ENCODE data around the gene DDX47. TPM values are rescaled to one million over a fixed set of nuclear protein-coding genes. Genes with fewer than 3 reads are reported as not detected.

DDX47 gene
- total RNA-seq, 1 experiment from 2014 or later, result 90.4 TPM

DNA sequence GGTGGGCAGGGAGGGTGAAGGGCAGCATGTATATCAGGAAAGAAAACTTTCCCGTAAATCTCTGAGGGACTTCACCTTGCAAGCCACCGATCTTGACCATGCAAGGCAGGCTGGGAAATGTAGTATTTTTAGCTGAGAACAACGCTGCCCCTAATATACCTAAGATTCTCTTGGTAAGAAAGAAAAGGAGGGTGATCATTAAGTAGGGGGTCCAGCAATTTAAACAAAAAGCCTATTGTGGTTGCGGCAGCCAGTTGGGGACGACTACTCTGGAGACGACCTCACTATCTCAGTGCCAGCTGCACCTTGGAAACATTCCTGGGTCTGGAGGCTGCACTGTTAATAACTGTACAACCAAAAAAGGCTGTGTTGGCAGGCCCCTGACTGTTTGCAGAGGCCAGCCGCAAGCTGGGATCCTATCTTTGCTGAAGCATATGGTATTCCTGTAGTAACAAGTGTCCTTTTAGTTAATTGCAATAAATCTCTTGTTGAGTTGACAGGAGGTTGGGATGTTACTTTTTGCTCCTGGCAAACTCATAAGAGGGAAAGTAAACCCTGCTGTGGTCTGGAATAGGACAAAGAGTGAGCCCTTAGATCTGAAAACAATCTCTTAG, 21.3 kb upstream of the DDX47 start:
- POLR2A ChIA-PET (ENCODE audit: low non-redundant PET), result no interaction called here
- TF ChIP-seq, protein P1, sequence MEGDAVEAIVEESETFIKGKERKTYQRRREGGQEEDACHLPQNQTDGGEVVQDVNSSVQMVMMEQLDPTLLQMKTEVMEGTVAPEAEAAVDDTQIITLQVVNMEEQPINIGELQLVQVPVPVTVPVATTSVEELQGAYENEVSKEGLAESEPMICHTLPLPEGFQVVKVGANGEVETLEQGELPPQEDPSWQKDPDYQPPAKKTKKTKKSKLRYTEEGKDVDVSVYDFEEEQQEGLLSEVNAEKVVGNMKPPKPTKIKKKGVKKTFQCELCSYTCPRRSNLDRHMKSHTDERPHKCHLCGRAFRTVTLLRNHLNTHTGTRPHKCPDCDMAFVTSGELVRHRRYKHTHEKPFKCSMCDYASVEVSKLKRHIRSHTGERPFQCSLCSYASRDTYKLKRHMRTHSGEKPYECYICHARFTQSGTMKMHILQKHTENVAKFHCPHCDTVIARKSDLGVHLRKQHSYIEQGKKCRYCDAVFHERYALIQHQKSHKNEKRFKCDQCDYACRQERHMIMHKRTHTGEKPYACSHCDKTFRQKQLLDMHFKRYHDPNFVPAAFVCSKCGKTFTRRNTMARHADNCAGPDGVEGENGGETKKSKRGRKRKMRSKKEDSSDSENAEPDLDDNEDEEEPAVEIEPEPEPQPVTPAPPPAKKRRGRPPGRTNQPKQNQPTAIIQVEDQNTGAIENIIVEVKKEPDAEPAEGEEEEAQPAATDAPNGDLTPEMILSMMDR (conservative IDR thresholded peaks at IDR 0.05; ENCODE audit: low read depth, low read length), result no peak
- no peak for TF ChIP-seq EZH2 (IDR thresholded peaks at IDR 0.05; ENCODE audit: borderline replicate concordance, low read depth, low read length, poor library complexity, severe bottlenecking)
- Histone ChIP-seq H3K4me3 (ENCODE audit: low read depth, low read length, poor library complexity, severe bottlenecking) (no peak overlapping the region), H3K27me3 (replicated peaks; ENCODE audit: insufficient read depth, low read depth, low read length, poor library complexity) (no peaks in the 10 kb centered on the region), H3K4me1 (ENCODE audit: insufficient read depth, low read length, poor library complexity, severe bottlenecking) (peaks cover 15% of the 10 kb centered on the region), H3K9me3 (ENCODE audit: low read depth, low read length, poor library complexity, severe bottlenecking) (no peaks in the 10 kb centered on the region), H3K36me3 (ENCODE audit: insufficient read depth, low read length, poor library complexity, severe bottlenecking) (no peaks in the 10 kb centered on the region), H3K27ac (ENCODE audit: low read depth, low read length, poor library complexity, severe bottlenecking) (no peak overlapping the region)
- intact Hi-C loops (cut with micrococcal nuclease; ENCODE audit: unreplicated experiment), result no loop called here
- no peak for DNase-seq (ENCODE audit: low spot score)
- CTCF ChIA-PET, result no interaction called here
- no TSS peak for BruUV-seq (replicated peaks)

DNA sequence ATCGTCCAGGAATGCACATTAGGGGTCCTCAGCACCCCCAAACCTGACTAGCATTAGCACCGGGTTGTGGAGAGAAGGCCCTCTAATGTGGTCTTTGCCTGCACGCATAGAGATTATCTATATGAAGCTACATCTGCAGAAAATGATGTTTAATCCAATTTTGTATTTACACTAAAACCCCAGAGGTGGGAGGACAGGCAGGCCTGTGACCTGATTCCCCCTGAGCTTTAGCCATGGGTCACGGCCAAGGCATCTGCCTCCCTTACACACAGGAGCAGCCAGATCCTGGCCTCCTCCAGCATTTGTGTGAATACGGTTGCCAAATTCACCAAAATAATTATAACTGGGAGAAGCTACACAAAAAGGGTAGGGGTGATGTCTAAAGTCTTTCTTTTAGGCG, 20.7 kb upstream of the DDX47 start:
- DNase-seq (ENCODE audit: low spot score), result no peak
- Histone ChIP-seq H3K27me3 (replicated peaks; ENCODE audit: insufficient read depth, low read depth, low read length, poor library complexity) (no peaks in the 10 kb centered on the region), H3K9me3 (ENCODE audit: low read depth, low read length, poor library complexity, severe bottlenecking) (no peaks in the 10 kb centered on the region), H3K36me3 (ENCODE audit: insufficient read depth, low read length, poor library complexity, severe bottlenecking) (no peaks in the 10 kb centered on the region), H3K4me3 (ENCODE audit: low read depth, low read length, poor library complexity, severe bottlenecking) (no peak overlapping the region), H3K27ac (ENCODE audit: low read depth, low read length, poor library complexity, severe bottlenecking) (no peak overlapping the region), H3K4me1 (ENCODE audit: insufficient read depth, low read length, poor library complexity, severe bottlenecking) (peaks cover 12% of the 10 kb centered on the region)
- ChIA-PET CTCF (no interaction called here), POLR2A (ENCODE audit: low non-redundant PET) (no interaction called here)
- intact Hi-C loops (cut with micrococcal nuclease; ENCODE audit: unreplicated experiment), result no loop called here
- BruUV-seq (replicated peaks), result no TSS peak
- TF ChIP-seq EZH2 (IDR thresholded peaks at IDR 0.05; ENCODE audit: borderline replicate concordance, low read depth, low read length, poor library complexity, severe bottlenecking), result no peak
- TF ChIP-seq, protein P1 (conservative IDR thresholded peaks at IDR 0.05; ENCODE audit: low read depth, low read length), result no peak

DNA sequence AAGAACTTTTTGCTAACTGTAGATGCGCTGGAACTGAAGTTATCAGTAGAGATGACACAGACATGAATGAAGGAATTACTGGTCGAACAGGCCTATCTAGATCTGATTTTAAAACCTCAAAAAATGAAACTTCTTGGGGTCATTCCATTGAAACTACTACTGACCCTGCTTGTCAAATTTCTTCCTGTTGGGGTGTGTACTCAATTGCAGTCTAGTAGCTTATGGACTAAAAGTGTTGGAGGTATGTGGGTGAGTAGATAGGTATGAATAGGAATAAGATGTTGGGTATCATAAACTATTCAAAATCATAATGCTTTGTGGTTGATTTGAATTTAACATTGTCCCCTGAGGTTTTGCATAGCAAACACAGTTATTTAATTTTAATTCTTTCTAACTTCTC, 18.5 kb upstream of the DDX47 start:
- no peak for DNase-seq (ENCODE audit: low spot score)
- H3K4me3 ChIP-seq (ENCODE audit: low read depth, low read length, poor library complexity, severe bottlenecking), result no peak overlapping the region
- no peak for TF ChIP-seq EZH2 (IDR thresholded peaks at IDR 0.05; ENCODE audit: borderline replicate concordance, low read depth, low read length, poor library complexity, severe bottlenecking)
- TF ChIP-seq, protein P1 (conservative IDR thresholded peaks at IDR 0.05; ENCODE audit: low read depth, low read length), result no peak
- no peaks in the 10 kb centered on the region for H3K4me1 ChIP-seq (ENCODE audit: insufficient read depth, low read length, poor library complexity, severe bottlenecking)
- ChIA-PET POLR2A (ENCODE audit: low non-redundant PET) (no interaction called here), CTCF (no interaction called here)
- H3K27me3 ChIP-seq (replicated peaks; ENCODE audit: insufficient read depth, low read depth, low read length, poor library complexity), result no peaks in the 10 kb centered on the region
- intact Hi-C loops (cut with micrococcal nuclease; ENCODE audit: unreplicated experiment), result no loop called here
- H3K27ac ChIP-seq (ENCODE audit: low read depth, low read length, poor library complexity, severe bottlenecking), result no peak overlapping the region
- no peaks in the 10 kb centered on the region for H3K9me3 ChIP-seq (ENCODE audit: low read depth, low read length, poor library complexity, severe bottlenecking)
- no TSS peak for BruUV-seq (replicated peaks)
- H3K36me3 ChIP-seq (ENCODE audit: insufficient read depth, low read length, poor library complexity, severe bottlenecking), result no peaks in the 10 kb centered on the region
